ENCODE results near the gene PDCL2. TPM values are rescaled to one million over a fixed set of nuclear protein-coding genes. Genes with fewer than 3 reads are reported as not detected.

Gene PDCL2
- total and polyA plus RNA-seq, 10 of the 15 experiments (the other 5 are each of a cell fraction or from before 2014, with no cell fraction given) = not detected

GRCh38 chr4:55613621-55614020, 21.6 kb upstream of the PDCL2 start (continued):
- no peak for TF ChIP-seq MYC (IDR thresholded peaks at IDR 0.05; ENCODE audit: insufficient read depth, insufficient read length, insufficient replicate concordance, low read length, severe bottlenecking)
- no peak for TF ChIP-seq TCF12 (IDR thresholded peaks at IDR 0.05; ENCODE audit: low read depth, low read length)
- no peak for TF ChIP-seq CEBPZ (IDR thresholded peaks at IDR 0.05; ENCODE audit: low read depth, low read length)
- no peak for TF ChIP-seq ZBTB33 (IDR thresholded peaks at IDR 0.05)
- TF ChIP-seq SMAD5 (IDR thresholded peaks at IDR 0.05; ENCODE audit: low read depth) = no peak
- no peak for TF ChIP-seq ZZZ3 (IDR thresholded peaks at IDR 0.05; ENCODE audit: control insufficient read depth, insufficient read length, low read depth)
- no peak for TF ChIP-seq MXI1 (IDR thresholded peaks at IDR 0.05; ENCODE audit: low read depth, low read length)

GRCh38 chr4:55612341-55612740, 20.3 kb upstream of the PDCL2 start:
- SMC1A ChIA-PET (ENCODE audit: uncharacterized antibody, unreplicated experiment) = no interaction called here
- 52% methylated on average over 3 of the region's 3 CpGs for WGBS (ENCODE audit: insufficient coverage, insufficient replicate concordance, low lambda C conversion rate, missing lambda C conversion rate)
- no peak for DNase-seq (ENCODE audit: low read depth, low spot score)
- TF ChIP-seq SP1 (IDR thresholded peaks at IDR 0.05; ENCODE audit: low read depth, low read length) = no peak
- TF ChIP-seq SKIL (IDR thresholded peaks at IDR 0.05; ENCODE audit: low read depth, poor library complexity, severe bottlenecking) = no peak
- TF ChIP-seq HSF1 (IDR thresholded peaks at IDR 0.05; ENCODE audit: low read depth, low read length) = no peak
- no peak for TF ChIP-seq KDM1A (IDR thresholded peaks at IDR 0.05; ENCODE audit: borderline replicate concordance)
- TF ChIP-seq MEF2B (IDR thresholded peaks at IDR 0.05; ENCODE audit: partially characterized antibody, poor library complexity, severe bottlenecking) = no peak

More at GRCh38 chr4:55612341-55612740, 20.3 kb upstream of the PDCL2 start:
- ATAC-seq = no peak
- peaks cover 1% of the 10 kb centered on the region; the same call in 1 of the 2 replicates for H3K4me1 ChIP-seq (ENCODE audit: control insufficient read depth, insufficient read depth, low read length)
- H3K27me3 ChIP-seq (replicated peaks in 1 of 2; ENCODE audit: control insufficient read depth in 2 of 2, insufficient read depth in 2 of 2, low read length in 1 of 2) = peaks cover 0 to 3% of the 10 kb centered on the region in 2 experiments; a peak in 1 of 4 replicates
- no peak overlapping the region for H3K27ac ChIP-seq (ENCODE audit: control insufficient read depth, insufficient read depth)
- ChIA-PET RAD21 (ENCODE audit: unreplicated experiment) (no interaction called here), POLR2A (no interaction called here), CTCF (interaction anchor here (0.7 kb wide), 1 partner anchor 11 kb away, joined by 3 read pairs; no protein-coding TSS in a partner anchor)
- no peak overlapping the region for H3K4me3 ChIP-seq
- intact Hi-C loops (cut with micrococcal nuclease; ENCODE audit: unreplicated experiment) = no loop called here
- H3K9me3 ChIP-seq (replicated peaks; ENCODE audit: control insufficient read depth, insufficient read depth, low read length) = no peaks in the 10 kb centered on the region
- no peak overlapping the region for H3K9ac ChIP-seq (ENCODE audit: control insufficient read depth, insufficient read depth, low read length)
- H3K79me2 ChIP-seq (ENCODE audit: control insufficient read depth, insufficient read depth, low read length) = no peaks in the 10 kb centered on the region
- H3K4me2 ChIP-seq (ENCODE audit: control insufficient read depth, insufficient read depth) = no peak overlapping the region
- H3K36me3 ChIP-seq (ENCODE audit: control insufficient read depth in 2 of 2, insufficient read depth in 2 of 2, low read length in 1 of 2) = no peaks in the 10 kb centered on the region
- no peak overlapping the region for H2AFZ ChIP-seq (ENCODE audit: control insufficient read depth, low read depth, low read length)
- in situ Hi-C loops (cut with MboI) = no loop called here
- no peaks in the 10 kb centered on the region for H4K20me1 ChIP-seq (ENCODE audit: control insufficient read depth, insufficient read depth)
- BruUV-seq (replicated peaks) = no TSS peak
- FAIRE-seq = no peak
